Activated naive CD4-positive, alpha-beta T cell treated with anti-CD3 and anti-CD28 coated beads, Interleukin-2, amount 50 U/mL, for 72 hours (primary cell): ENCODE measurements around the gene STAT6. TPM values are rescaled to one million over a fixed set of nuclear protein-coding genes. Genes with fewer than 3 reads are reported as not detected.
"Not testable (repeated sequence)": the region's sequence is repeated elsewhere in the genome, so short reads cannot be mapped to it uniquely, and the experiment has no call there.

Experiments
- ATAC-seq, 2 donors: fragments of 150-1000 bp; cut with Tn5 transposase; 2 replicates each; pipeline ENCODE4 v1.10.0; 2021; ENCODE audit warnings: mild to moderate bottlenecking in 2 of 2, moderate library complexity in 2 of 2
- DNase-seq, 2 donors: peaks; one replicate each; pipeline ENCODE4 v3.0.0; 2021 to 2022; ENCODE audit warnings: low spot score in 2 of 2
- H3K27ac Mint-ChIP-seq, 2 donors: one replicate each; pipeline ENCODE4 v1.8.0; 2022; ENCODE audit warnings: mild to moderate bottlenecking in 2 of 2, mixed read lengths in 2 of 2
- H3K36me3 Mint-ChIP-seq, 2 donors: one replicate each; pipeline ENCODE4 v1.8.0; 2022; ENCODE audit warnings: mixed read lengths in 2 of 2
- H3K9me3 Mint-ChIP-seq, 2 donors: one replicate each; pipeline ENCODE4 v1.8.0; 2022; ENCODE audit warnings: mixed read lengths in 2 of 2
- total RNA-seq, 2 donors: library from RNA; stranded (reverse); gene quantifications; one replicate each; pipeline ENCODE4 v1.2.3, GENCODE V29; 2022

Gene STAT6
- total RNA-seq, 2 donors from 2014 or later: 213 to 283 TPM

- no peak for DNase-seq
- no peaks in the 10 kb centered on the region for H3K36me3 Mint-ChIP-seq
- no peaks in the 10 kb centered on the region for H3K9me3 Mint-ChIP-seq
- ATAC-seq: no peak
- no peak overlapping the region for H3K27ac Mint-ChIP-seq
Measured at GRCh38 chr12:57133013-57133569, 21.9 kb upstream of the STAT6 start.

- Mint-ChIP-seq H3K9me3 (no peaks in the 10 kb centered on the region), H3K36me3 (no peaks in the 10 kb centered on the region), H3K27ac (no peak overlapping the region)
- no peak for DNase-seq
- ATAC-seq: no peak
Measured at GRCh38 chr12:57131896-57132744, 21.0 kb upstream of the STAT6 start.

- DNase-seq: no peak
- no peak for ATAC-seq
Measured at GRCh38 chr12:57130941-57131340, 19.8 kb upstream of the STAT6 start.

GRCh38 chr12:57129889-57130288, 18.7 kb upstream of the STAT6 start:
- no peaks in the 10 kb centered on the region for H3K36me3 Mint-ChIP-seq
- ATAC-seq: no peak
- no peaks in the 10 kb centered on the region for H3K9me3 Mint-ChIP-seq
- H3K27ac Mint-ChIP-seq: no peak overlapping the region
- DNase-seq: no peak

More at GRCh38 chr12:57130941-57131340, 19.8 kb upstream of the STAT6 start:
- no peaks in the 10 kb centered on the region for H3K36me3 Mint-ChIP-seq
- no peaks in the 10 kb centered on the region for H3K9me3 Mint-ChIP-seq
- H3K27ac Mint-ChIP-seq: no peak overlapping the region

- ATAC-seq (no peak), DNase-seq (no peak)
- Mint-ChIP-seq H3K9me3 (peaks cover 0 to 1% of the 10 kb centered on the region in 2 donors), H3K36me3 (peaks cover 0 to 2% of the 10 kb centered on the region in 2 donors), H3K27ac (no peak overlapping the region)
Measured at GRCh38 chr12:57129321-57129842, 18.2 kb upstream of the STAT6 start.

GRCh38 chr12:57128519-57129247, 17.5 kb upstream of the STAT6 start:
- DNase-seq (no peak), ATAC-seq (no peak)
- Mint-ChIP-seq H3K9me3 (peaks cover 0 to 8% of the 10 kb centered on the region in 2 donors), H3K36me3 (peaks cover 0 to 9% of the 10 kb centered on the region in 2 donors), H3K27ac (peak overlapping the region in 1 of 2 donors; percentile 52)

GRCh38 chr12:57127726-57128518, 16.8 kb upstream of the STAT6 start, which contains the start of gene LRP1:
TSS of gene LRP1 (plus strand) at chr12:57128483. CDS start at chr12:57128965, 482 bp downstream.
- H3K36me3 Mint-ChIP-seq: peaks cover 0 to 13% of the 10 kb centered on the region in 2 donors
- H3K27ac Mint-ChIP-seq: peak within 1 kb of the TSS; percentile 52 to 87
- DNase-seq: peak; percentile 73 to 77
- peak; percentile 74 to 78 for ATAC-seq
- peaks cover 0 to 12% of the 10 kb centered on the region in 2 donors for H3K9me3 Mint-ChIP-seq

GRCh38 chr12:57127101-57127725, 16.1 kb upstream of the STAT6 start:
- ATAC-seq (peak; percentile 40 to 46), DNase-seq (peak in 1 of 2 donors; percentile 48)
- peaks cover 0 to 13% of the 10 kb centered on the region in 2 donors for H3K36me3 Mint-ChIP-seq
- peak overlapping the region; percentile 52 to 87 for H3K27ac Mint-ChIP-seq
- H3K9me3 Mint-ChIP-seq: peaks cover 0 to 12% of the 10 kb centered on the region in 2 donors

GRCh38 chr12:57126561-57126960, 15.4 kb upstream of the STAT6 start:
- no peak for ATAC-seq
- H3K27ac Mint-ChIP-seq: no peak overlapping the region

GRCh38 chr12:57126061-57126460, 14.9 kb upstream of the STAT6 start:
- ATAC-seq (no peak), DNase-seq (no peak)
- Mint-ChIP-seq H3K36me3 (peaks cover 0 to 13% of the 10 kb centered on the region in 2 donors), H3K9me3 (peaks cover 0 to 12% of the 10 kb centered on the region in 2 donors), H3K27ac (no peak overlapping the region)

More at GRCh38 chr12:57126561-57126960, 15.4 kb upstream of the STAT6 start:
- peaks cover 0 to 13% of the 10 kb centered on the region in 2 donors for H3K36me3 Mint-ChIP-seq
- no peak for DNase-seq
- H3K9me3 Mint-ChIP-seq: peaks cover 0 to 12% of the 10 kb centered on the region in 2 donors

GRCh38 chr12:57124261-57124877, 13.2 kb upstream of the STAT6 start:
- H3K27ac Mint-ChIP-seq: no peak overlapping the region
- ATAC-seq (peak; percentile 60 to 66), DNase-seq (peak in 1 of 2 donors; percentile 80)
- peaks cover 0 to 13% of the 10 kb centered on the region in 2 donors for H3K36me3 Mint-ChIP-seq
- H3K9me3 Mint-ChIP-seq: peaks cover 0 to 12% of the 10 kb centered on the region in 2 donors

- H3K27ac Mint-ChIP-seq: no peak overlapping the region
Measured at GRCh38 chr12:57123813-57124212, 12.7 kb upstream of the STAT6 start.

GRCh38 chr12:57120718-57121117, 9.6 kb upstream of the STAT6 start:
- H3K27ac Mint-ChIP-seq, ATAC-seq, DNase-seq: not testable (repeated sequence)
- H3K9me3 Mint-ChIP-seq: peaks cover 0 to 12% of the 10 kb centered on the region in 2 donors
- peaks cover 0 to 13% of the 10 kb centered on the region in 2 donors for H3K36me3 Mint-ChIP-seq

More at GRCh38 chr12:57123813-57124212, 12.7 kb upstream of the STAT6 start:
- peaks cover 0 to 13% of the 10 kb centered on the region in 2 donors for H3K36me3 Mint-ChIP-seq
- H3K9me3 Mint-ChIP-seq: peaks cover 0 to 12% of the 10 kb centered on the region in 2 donors
- no peak for DNase-seq
- no peak for ATAC-seq

GRCh38 chr12:57119294-57120085, 8.3 kb upstream of the STAT6 start:
- H3K27ac Mint-ChIP-seq: no peak overlapping the region
- peak in 1 of 2 donors; percentile 19 for ATAC-seq
- peaks cover 0 to 12% of the 10 kb centered on the region in 2 donors for H3K36me3 Mint-ChIP-seq
- H3K9me3 Mint-ChIP-seq: peaks cover 0 to 12% of the 10 kb centered on the region in 2 donors
- no peak for DNase-seq
